DMS153 treated with DMSO at 0.1 percent for 48 hours (cell line): ENCODE results near the gene PDGFA.

Experiments used
- DNase-seq: peaks from one replicate; lab custom pipeline; 2025; ENCODE audit not compliant: unreplicated experiment; lab: John Stamatoyannopoulos, UW

The PDGFA gene

DNA sequence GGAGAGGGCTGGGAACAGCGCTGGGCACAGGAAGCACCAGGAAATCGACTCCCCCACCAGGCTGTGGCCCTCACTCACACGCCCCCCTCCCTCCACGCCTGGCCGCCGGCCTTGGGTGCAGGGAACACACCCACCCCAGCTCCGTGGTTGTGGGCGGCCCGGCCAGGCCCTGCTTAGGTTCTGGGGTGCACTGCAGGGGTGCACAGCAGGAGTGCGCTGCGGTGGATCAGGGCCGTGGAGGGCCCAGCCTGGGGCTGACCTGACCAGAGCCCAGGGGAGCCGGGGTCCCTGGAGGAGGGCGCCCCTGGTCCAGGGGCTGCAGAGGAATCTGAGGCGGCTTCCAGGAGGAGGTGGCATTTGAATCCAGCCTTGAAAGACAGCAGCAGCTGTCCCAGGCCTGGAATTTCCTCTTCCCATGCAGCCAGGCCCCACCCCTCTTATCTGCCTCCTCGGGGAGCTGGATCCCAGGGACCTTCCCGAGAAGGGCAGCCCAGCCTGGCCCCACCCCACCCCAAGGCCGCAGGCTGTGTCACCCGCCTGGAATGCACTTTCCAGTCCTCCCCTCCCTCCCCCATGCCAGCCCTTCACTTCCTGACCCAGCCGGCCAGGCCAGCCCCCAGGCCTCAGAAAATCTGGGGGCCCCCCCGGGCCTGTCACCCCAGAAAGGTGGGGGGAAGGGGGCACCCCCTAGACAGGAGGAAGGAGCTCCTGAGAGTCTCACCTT is 18.4 kb upstream of the PDGFA start:
- no peak for DNase-seq

DNA sequence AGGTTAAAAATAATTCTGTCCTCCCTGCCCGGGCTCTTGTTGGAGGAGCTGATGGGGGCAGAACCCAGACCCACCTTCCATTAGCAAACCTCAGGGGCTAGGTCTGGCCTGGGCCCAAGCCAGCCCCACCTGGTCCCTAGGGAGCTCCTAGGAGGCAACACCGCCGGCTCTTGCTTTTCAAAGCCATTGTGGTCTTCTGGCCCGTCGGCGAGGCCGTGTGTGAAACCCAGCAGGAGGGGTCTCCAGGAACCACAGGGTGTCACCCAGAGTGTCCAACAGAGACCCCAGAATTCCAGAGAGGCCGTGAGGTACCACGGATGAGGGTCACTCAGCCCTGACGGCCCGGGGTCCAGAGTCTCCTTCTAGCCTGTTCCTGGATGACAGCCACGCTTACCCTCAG is 16.6 kb upstream of the PDGFA start:
- DNase-seq, result no peak

- DNase-seq, result no peak
These were observed 15.3 kb upstream of the PDGFA start for GRCh38 chr7:534959-535358.

GRCh38 chr7:534075-534474 is 14.4 kb upstream of the PDGFA start:
- no peak for DNase-seq

- no peak for DNase-seq
These were observed 13.6 kb upstream of the PDGFA start for GRCh38 chr7:533266-533665.

GRCh38 chr7:532379-533143 is 12.9 kb upstream of the PDGFA start:
- no peak for DNase-seq

GRCh38 chr7:531777-532176 is 12.1 kb upstream of the PDGFA start:
- no peak for DNase-seq

- DNase-seq, result no peak
These were observed 8.8 kb upstream of the PDGFA start for GRCh38 chr7:528451-528850.

DNA sequence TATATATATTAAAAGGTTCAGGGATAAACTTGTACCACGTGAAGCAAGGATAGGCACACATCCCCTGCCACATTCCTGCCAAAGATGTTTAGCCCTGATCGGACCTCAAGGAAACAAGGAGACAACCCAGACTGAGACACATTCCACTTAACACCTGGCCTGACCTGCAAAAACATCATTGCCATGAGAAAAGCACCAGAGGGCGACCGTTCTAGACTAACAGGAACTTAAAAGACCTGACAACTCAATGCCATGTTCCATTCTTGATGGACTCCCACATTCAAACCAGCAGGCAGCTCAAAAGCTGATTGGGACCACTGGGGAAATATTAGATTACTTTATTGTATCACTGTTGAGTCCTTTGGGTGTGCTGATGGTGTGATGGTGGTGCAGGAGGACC is 8.1 kb upstream of the PDGFA start:
- DNase-seq, result no peak

DNA sequence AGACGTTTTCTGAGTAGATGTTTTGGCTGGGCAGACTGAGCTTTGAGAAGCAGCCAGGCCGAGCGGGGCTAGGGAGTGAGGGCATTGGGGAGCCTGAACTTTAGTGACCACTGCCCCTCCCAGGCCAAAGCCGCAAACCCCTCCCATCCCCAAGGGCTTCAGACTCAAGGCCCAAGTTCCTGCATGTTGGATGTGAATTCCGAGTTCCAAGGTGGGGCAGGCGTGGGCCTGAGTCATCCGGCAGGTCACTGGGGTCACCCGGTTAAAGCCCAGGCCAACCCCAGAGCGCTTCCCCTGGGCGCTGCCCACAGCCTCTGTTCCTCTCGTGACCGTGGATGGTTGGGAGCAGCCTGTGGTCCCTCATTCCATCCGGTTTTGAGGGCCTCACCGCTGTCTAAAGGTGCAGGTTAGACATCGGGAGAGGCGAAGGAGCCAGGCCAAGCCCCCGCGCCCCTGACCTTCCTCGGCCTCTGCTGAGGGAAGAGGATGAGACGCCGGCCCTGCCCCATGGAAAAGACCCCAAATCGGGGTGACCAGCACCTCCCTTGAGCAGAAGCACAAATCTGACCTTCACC is 6.9 kb upstream of the PDGFA start:
- DNase-seq, result no peak

DNA sequence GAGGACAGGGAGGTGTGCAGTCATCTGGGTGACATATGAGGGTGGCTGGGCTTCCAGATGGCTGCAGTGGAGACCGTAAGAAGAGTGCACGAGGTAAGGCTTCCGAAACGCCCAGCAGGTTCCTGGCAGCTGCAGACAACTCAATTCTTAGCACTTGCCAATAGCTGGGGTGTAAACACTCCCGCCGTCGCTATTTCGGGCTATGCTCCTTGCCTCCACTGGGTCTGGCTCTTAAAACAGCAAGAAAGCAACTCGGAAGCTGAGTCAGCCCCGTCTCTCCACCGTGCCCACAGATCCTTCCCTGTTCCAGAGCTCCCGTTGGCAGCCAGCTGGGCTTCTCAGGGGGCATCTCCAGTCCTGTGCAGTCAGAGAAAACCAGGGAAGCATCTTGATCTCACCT is 6.1 kb upstream of the PDGFA start:
- DNase-seq, result no peak

DNA sequence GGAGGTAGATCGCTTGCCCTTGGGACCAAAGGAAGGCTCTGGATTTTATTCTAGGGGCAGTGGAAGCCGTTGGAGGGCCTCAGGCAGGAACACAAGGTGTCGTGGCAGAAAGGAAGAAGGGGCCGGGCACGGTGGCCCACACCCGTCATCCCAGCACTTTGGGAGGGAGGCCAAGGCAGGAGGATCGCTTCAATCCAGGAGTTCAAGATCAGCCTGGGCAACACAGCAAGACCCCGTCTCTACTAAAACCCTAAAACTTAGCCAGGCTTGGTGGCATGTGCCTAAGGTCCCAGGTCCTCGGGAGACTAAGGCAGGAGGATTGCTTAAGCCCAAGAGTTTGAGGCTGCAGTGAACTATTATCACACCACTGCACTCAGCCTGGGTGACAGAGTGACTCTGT is 5.2 kb upstream of the PDGFA start:
- no peak for DNase-seq

DNA sequence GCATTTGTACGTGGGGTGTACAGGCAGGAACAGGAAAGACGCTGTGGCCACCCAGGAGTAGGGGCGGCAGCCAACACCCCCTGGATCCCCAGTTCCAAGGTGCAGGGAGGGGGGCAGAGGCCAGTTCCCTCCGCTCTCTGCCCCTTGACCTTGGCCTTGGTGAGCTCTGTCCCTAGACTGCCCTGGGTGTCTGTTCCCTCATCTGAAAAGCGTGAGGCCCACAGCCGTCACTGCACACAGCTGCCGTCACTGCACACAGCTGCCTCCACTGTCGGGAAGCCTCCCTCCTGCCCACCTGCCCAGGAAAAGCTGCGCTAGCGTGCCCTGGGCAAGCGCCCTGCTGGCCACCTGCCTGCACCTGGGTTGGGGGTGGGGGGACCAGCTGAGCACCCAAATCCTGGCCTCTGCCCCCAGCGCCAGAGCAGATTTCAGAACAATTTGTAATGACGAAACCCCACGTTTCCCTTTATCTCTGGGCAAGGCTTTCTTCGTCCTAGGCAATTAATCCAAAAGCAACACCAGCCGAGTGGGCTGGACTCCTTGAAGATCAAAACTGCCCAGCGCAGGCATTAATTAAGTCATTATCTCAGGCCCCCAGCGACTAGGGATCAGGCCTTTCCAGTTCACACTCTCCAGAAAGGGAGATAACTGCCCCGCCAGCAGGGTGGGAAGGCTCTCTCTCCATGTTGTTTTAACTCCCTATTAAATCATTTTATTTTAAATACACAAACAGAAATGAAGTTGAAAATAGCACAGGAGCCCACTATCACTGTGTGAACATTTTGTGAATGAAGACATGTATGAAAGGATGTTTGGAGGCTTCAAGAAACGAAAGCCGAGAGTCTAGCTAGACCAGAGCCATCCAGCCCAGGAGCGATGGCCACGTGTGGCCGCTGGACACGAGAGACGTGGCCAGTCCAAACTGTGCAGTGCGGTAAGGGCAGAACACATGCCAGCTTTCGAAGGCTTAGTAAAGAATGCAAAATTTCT is 4.0 kb upstream of the PDGFA start:
- DNase-seq, result no peak

DNA sequence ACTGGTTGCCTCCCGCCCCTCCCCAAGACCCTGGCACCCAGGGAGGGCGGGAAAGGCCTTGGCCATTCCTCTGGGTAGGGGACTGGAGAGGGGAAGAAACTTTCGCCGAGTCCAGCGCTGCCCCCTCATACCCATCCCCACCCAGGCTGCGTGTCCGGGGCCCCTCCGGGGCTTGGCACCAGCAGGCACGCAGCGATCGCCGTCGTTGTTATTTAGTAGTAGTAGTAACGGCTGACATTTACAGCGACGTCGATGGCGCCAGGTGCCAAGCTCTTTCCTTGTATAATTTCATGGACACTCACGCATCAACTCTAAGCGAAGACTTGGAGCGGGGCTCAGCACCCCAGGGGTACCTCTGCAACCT is 3.3 kb upstream of the PDGFA start:
- no peak for DNase-seq

GRCh38 chr7:522071-522950 is 2.7 kb upstream of the PDGFA start:
- peak; percentile 35 for DNase-seq

DNA sequence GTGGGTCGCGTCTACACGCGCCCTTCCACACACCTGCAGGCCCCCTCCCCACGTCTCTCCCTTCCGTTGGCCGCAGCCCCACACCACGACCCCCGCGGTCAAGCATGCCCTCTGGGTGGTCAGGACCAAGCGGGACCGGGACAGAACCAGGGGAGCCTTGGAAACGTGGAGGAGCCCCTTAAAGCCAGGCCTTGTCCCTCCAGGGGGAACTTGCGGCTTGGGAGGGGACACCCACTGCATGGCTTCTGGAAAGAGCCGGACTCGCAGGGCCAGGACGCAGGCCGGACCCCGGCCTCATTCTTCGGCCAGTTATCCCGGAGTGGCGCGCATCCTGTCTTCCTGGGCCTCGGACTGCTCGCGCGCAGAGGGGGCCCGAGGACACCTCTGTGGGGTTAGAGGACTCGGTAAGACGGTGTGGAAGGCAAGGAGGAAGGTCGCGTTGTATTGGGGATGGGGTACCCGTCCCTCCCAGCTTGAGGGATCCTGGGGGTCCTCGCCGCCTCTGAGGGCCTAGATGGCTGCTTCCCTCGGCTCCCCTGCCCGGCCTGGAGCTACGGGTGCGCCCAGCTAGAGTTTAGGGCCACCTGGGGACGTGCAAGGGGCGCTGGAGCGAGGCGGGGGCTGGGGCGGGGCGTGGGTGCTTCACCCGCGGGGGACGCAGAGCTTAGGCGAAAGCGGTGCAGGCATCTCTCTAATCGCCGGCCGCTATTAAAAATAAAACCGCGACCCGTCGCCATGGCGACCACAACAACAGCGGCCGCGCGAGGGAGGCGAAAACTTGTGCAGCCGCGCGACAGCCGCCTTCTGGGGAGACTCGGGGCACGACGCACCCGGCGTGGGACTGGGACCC is 1.8 kb upstream of the PDGFA start:
- DNase-seq, result peak; percentile 25

- DNase-seq, result no peak
These were observed 986 bp upstream of the PDGFA start for GRCh38 chr7:520503-521161.

- DNase-seq, result peak; percentile 76
These were observed 789 bp downstream of the PDGFA start for GRCh38 chr7:518630-519483.
